H1 (cell line): ENCODE results near the gene ZNF805. TPM values are rescaled to one million over a fixed set of nuclear protein-coding genes. Genes with fewer than 3 reads are reported as not detected.

ENCODE experiments used
- CTCF ChIA-PET: fragments of 300-600 bp; sonication (Branson Sonifier 250); formaldehyde crosslinking; loops from one replicate; lab custom pipeline; 2021; ENCODE audit not compliant: partially characterized antibody; lab: Charles Lee
- POLR2A ChIA-PET: fragments of 300-600 bp; sonication (Branson Sonifier 250); formaldehyde crosslinking; loops from one replicate; lab custom pipeline; 2021; ENCODE audit warnings: inconsistent platforms; ENCODE audit not compliant: partially characterized antibody; lab: Charles Lee
- DNase-seq, 2 experiments: peaks; one replicate each; pipeline versions ENCODE4 v3.0.0 to v3.0.0-alpha.2; 2010 to 2022; ENCODE audit warnings: low spot score in 2 of 2, low read depth in 1 of 2, mixed read lengths in 1 of 2
- FAIRE-seq: peaks from 2 replicates; lab custom pipeline; 2011; peaks lifted over from hg19 to GRCh38; lab: Jason Lieb, UNC
- H2AFZ ChIP-seq: 2 replicates; pipeline ENCODE4 v1.8.1; 2012; ENCODE audit warnings: low read length, inconsistent platforms
- H2AK5ac ChIP-seq: 2 replicates; pipeline ENCODE4 v1.6.1; 2013; ENCODE audit warnings: low read depth, low read length
- H2BK120ac ChIP-seq: replicated peaks from 2 replicates; pipeline ENCODE3; 2013; ENCODE audit warnings: low read depth, low read length, inconsistent platforms
- H2BK12ac ChIP-seq: 2 replicates; pipeline ENCODE4 v1.6.1; 2013; ENCODE audit warnings: low read depth, low read length
- H2BK15ac ChIP-seq: 2 replicates; pipeline ENCODE4 v1.6.1; 2013; ENCODE audit warnings: low read length
- H2BK20ac ChIP-seq: 2 replicates; pipeline ENCODE4 v1.6.1; 2013; ENCODE audit warnings: low read length
- H2BK5ac ChIP-seq: 2 replicates; pipeline ENCODE4 v1.6.1; 2013; ENCODE audit warnings: low read depth, low read length
- H3K14ac ChIP-seq: 2 replicates; pipeline ENCODE4 v1.6.1; 2013; ENCODE audit warnings: inconsistent platforms; ENCODE audit not compliant: insufficient read length
- H3K18ac ChIP-seq: 2 replicates; pipeline ENCODE4 v1.6.1; 2013; ENCODE audit warnings: low read length; ENCODE audit errors: extremely low read depth
- H3K23ac ChIP-seq: 2 replicates; pipeline ENCODE4 v1.6.1; 2013; ENCODE audit warnings: inconsistent platforms; ENCODE audit not compliant: insufficient read length
- H3K23me2 ChIP-seq: 2 replicates; pipeline ENCODE4 v1.6.1; 2013; ENCODE audit warnings: low read depth, low read length
- H3K27ac ChIP-seq: 2 replicates; pipeline ENCODE4 v1.6.1; 2011; ENCODE audit warnings: low read depth, low read length, inconsistent platforms
- H3K27me3 ChIP-seq, 4 experiments: replicated peaks in 1 of 4; 1 replicate in 1 of 4; 2 replicates in 3 of 4; pipeline versions ENCODE4 v1.6.1 to v1.8.1; 2011 to 2013; ENCODE audit warnings: low read length in 3 of 4, mild to moderate bottlenecking in 3 of 4, inconsistent platforms in 2 of 4, mixed read lengths in 2 of 4, moderate library complexity in 1 of 4; ENCODE audit not compliant: control insufficient read depth in 3 of 4, insufficient read depth in 3 of 4; ENCODE audit errors: extremely low read depth in 1 of 4
- H3K36me3 ChIP-seq, 4 experiments: 2 replicates each; pipeline versions ENCODE4 v1.6.1 to v1.8.1; 2011 to 2013; ENCODE audit warnings: mild to moderate bottlenecking in 4 of 4, low read length in 3 of 4, moderate library complexity in 2 of 4, control low read depth in 1 of 4, inconsistent platforms in 1 of 4; ENCODE audit not compliant: insufficient read depth in 4 of 4, control insufficient read depth in 2 of 4
- H3K4ac ChIP-seq: replicated peaks from 2 replicates; pipeline ENCODE3; 2013; ENCODE audit warnings: low read length, low read depth, mixed read lengths, inconsistent platforms; ENCODE audit not compliant: insufficient read length
- H3K4me1 ChIP-seq, 4 experiments: replicated peaks in 1 of 4; 1 replicate in 1 of 4; 2 replicates in 3 of 4; pipeline versions ENCODE4 v1.6.1 to v1.8.1; 2011 to 2013; ENCODE audit warnings: low read length in 3 of 4, inconsistent platforms in 2 of 4, mixed read lengths in 1 of 4; ENCODE audit not compliant: insufficient read depth in 4 of 4, control insufficient read depth in 3 of 4
- H3K4me2 ChIP-seq, 2 experiments: 2 replicates each; pipeline versions ENCODE4 v1.6.1 to v1.8.1; 2011 to 2013; ENCODE audit warnings: low read depth in 2 of 2, low read length in 2 of 2, control low read depth in 1 of 2, inconsistent platforms in 1 of 2, mild to moderate bottlenecking in 1 of 2; ENCODE audit not compliant: insufficient read depth in 1 of 2
- H3K4me3 ChIP-seq, 4 experiments: fragments of 200-600, 300-600 bp in 1 of 4; sonication (generic), shearing (Covaris generic), sonication (Bioruptor Twin) in 1 of 4; 2 replicates each; pipeline versions ENCODE4 v1.5.1 to v1.8.1; 2011 to 2016; ENCODE audit warnings: low read length in 4 of 4, low read depth in 3 of 4, control low read depth in 2 of 4, inconsistent platforms in 2 of 4, mild to moderate bottlenecking in 2 of 4, mixed read lengths in 1 of 4, moderate library complexity in 1 of 4; ENCODE audit not compliant: insufficient read depth in 2 of 4; ENCODE audit errors: extremely low read depth in 1 of 4
- H3K56ac ChIP-seq: replicated peaks from 2 replicates; pipeline ENCODE3; 2013; ENCODE audit warnings: low read depth, mild to moderate bottlenecking, mixed read lengths, low read length, inconsistent platforms; ENCODE audit not compliant: insufficient read length
- H3K79me1 ChIP-seq: 2 replicates; pipeline ENCODE4 v1.6.1; 2013; ENCODE audit warnings: low read depth, low read length, control low read depth
- H3K79me2 ChIP-seq, 2 experiments: 2 replicates each; pipeline versions ENCODE4 v1.6.1 to v1.8.1; 2012 to 2013; ENCODE audit warnings: low read length in 2 of 2, mild to moderate bottlenecking in 2 of 2, inconsistent platforms in 1 of 2; ENCODE audit not compliant: insufficient read depth in 2 of 2, control insufficient read depth in 1 of 2
- H3K9ac ChIP-seq, 4 experiments: replicated peaks in 1 of 4; 1 replicate in 1 of 4; 2 replicates in 3 of 4; pipeline versions ENCODE4 v1.6.1 to v1.8.1; 2011 to 2013; ENCODE audit warnings: low read depth in 3 of 4, low read length in 3 of 4, control low read depth in 2 of 4, mild to moderate bottlenecking in 2 of 4, moderate library complexity in 2 of 4, inconsistent platforms in 1 of 4; ENCODE audit errors: extremely low read depth in 1 of 4
- H3K9me3 ChIP-seq, 2 experiments: 2 replicates each; pipeline versions ENCODE4 v1.6.1 to v1.8.1; 2012 to 2013; ENCODE audit warnings: mild to moderate bottlenecking in 2 of 2, moderate library complexity in 2 of 2, control low read depth in 1 of 2, inconsistent platforms in 1 of 2, low read depth in 1 of 2, low read length in 1 of 2, mixed read lengths in 1 of 2; ENCODE audit not compliant: insufficient read depth in 2 of 2
- H4K20me1 ChIP-seq, 2 experiments: replicated peaks in 1 of 2; 2 replicates each; pipeline versions ENCODE3 to v1.8.1; 2011 to 2013; ENCODE audit warnings: inconsistent platforms in 2 of 2, low read length in 2 of 2, mild to moderate bottlenecking in 1 of 2; ENCODE audit not compliant: insufficient read depth in 2 of 2, control insufficient read depth in 1 of 2
- H4K5ac ChIP-seq: 2 replicates; pipeline ENCODE4 v1.6.1; 2013; ENCODE audit warnings: low read length, low read depth, mixed read lengths, inconsistent platforms; ENCODE audit not compliant: insufficient read length
- H4K8ac ChIP-seq: 2 replicates; pipeline ENCODE4 v1.8.0; 2013; ENCODE audit warnings: mild to moderate bottlenecking, moderate library complexity, low read length, inconsistent platforms; ENCODE audit not compliant: insufficient read depth; ENCODE audit errors: extremely low read depth
- H4K91ac ChIP-seq: replicated peaks from 2 replicates; pipeline ENCODE3; 2013; ENCODE audit warnings: low read length, mixed read lengths, inconsistent platforms; ENCODE audit not compliant: insufficient read length
- ATF3 ChIP-seq: IDR thresholded peaks from 2 replicates; pipeline ENCODE4 v1.6.1; 2011; ENCODE audit warnings: low read depth, mild to moderate bottlenecking, low read length; ENCODE audit not compliant: insufficient read depth
- CEBPB ChIP-seq: IDR thresholded peaks from 2 replicates; pipeline ENCODE4 v1.6.1; 2012; ENCODE audit warnings: low read depth, low read length
- CREB1 ChIP-seq: IDR thresholded peaks from 2 replicates; pipeline ENCODE4 v1.6.1; 2012; ENCODE audit warnings: inconsistent platforms
- CTBP2 ChIP-seq: IDR thresholded peaks from 2 replicates; pipeline ENCODE4 v1.7.0; 2011; ENCODE audit warnings: borderline replicate concordance, mild to moderate bottlenecking, moderate library complexity, mixed read lengths, low read length; ENCODE audit not compliant: insufficient read depth, insufficient read length
- CTCF ChIP-seq, 3 experiments: IDR thresholded peaks; 1 replicate in 2 of 3; 2 replicates in 1 of 3; pipeline versions ENCODE4 v1.5.1 to v1.6.1; 2011; ENCODE audit warnings: low read length in 3 of 3, mild to moderate bottlenecking in 3 of 3, inconsistent platforms in 2 of 3, low read depth in 1 of 3, moderate library complexity in 1 of 3; ENCODE audit not compliant: insufficient read depth in 1 of 3; ENCODE audit errors: control extremely low read depth in 1 of 3
- KDM4A ChIP-seq: IDR thresholded peaks from one replicate; pipeline ENCODE4 v1.7.1; 2012; ENCODE audit warnings: low read depth, mild to moderate bottlenecking, moderate library complexity, low read length, inconsistent platforms; ENCODE audit not compliant: severe bottlenecking
- NRF1 ChIP-seq: IDR thresholded peaks from 2 replicates; pipeline ENCODE4 v1.6.1; 2011; ENCODE audit warnings: mild to moderate bottlenecking, low read depth, low read length, improper control_type of control experiment
- RBBP5 ChIP-seq: IDR thresholded peaks from 2 replicates; pipeline ENCODE4 v1.7.1; 2012; ENCODE audit warnings: low read depth, mild to moderate bottlenecking, inconsistent platforms, low read length, moderate library complexity, borderline replicate concordance
- SP2 ChIP-seq: IDR thresholded peaks from 2 replicates; pipeline ENCODE4 v1.6.1; 2012; ENCODE audit warnings: mild to moderate bottlenecking, low read length, inconsistent platforms
- SP4 ChIP-seq: IDR thresholded peaks from 2 replicates; pipeline ENCODE4 v1.6.1; 2012; ENCODE audit warnings: low read length, inconsistent platforms
- TBP ChIP-seq: IDR thresholded peaks from 2 replicates; pipeline ENCODE4 v1.6.1; 2011; ENCODE audit warnings: low read depth, low read length, improper control_type of control experiment
- WGBS, 2 experiments: shearing (Covaris generic) in 1 of 2; methylation state at CpG; one replicate each; pipeline versions ENCODE4 v1.1.6 to v1.1.7; 2013 to 2015; ENCODE audit warnings: low lambda C conversion rate in 2 of 2, mixed read lengths in 2 of 2, inconsistent platforms in 1 of 2, low coverage in 1 of 2, missing lambda C conversion rate in 1 of 2; ENCODE audit not compliant: insufficient replicate concordance in 2 of 2, insufficient coverage in 1 of 2, insufficient read length in 1 of 2; ENCODE audit errors: extremely low coverage in 1 of 2, missing lambda C conversion rate in 1 of 2; 5-methylcytosine and 5-hydroxymethylcytosine counted together
- polyA plus RNA-seq, 7 experiments: library from polyadenylated mRNA; depleted of rRNA in 3 of 7; stranded (reverse) in 5 of 7; unstranded in 2 of 7; fragments of >200 nt in 5 of 7; fragments of 200-250 nt in 2 of 7; gene quantifications; 1 replicate in 5 of 7; 2 replicates in 1 of 7; 4 replicates in 1 of 7; pipeline versions ENCODE4 v1.2.1 to v1.2.3, GENCODE V29; 2011 to 2013; ENCODE audit warnings: missing spikeins in 2 of 7, mixed read lengths in 2 of 7
- total RNA-seq: library from RNA; stranded (reverse); fragmentation: NEBNext Ultra II Directional; extraction: Animal tissue kit (Norgen Biotek cat#: 25700); gene quantifications from 2 replicates; pipeline ENCODE4 v1.2.1, GENCODE V29; 2021

The ZNF805 gene
- total and polyA plus RNA-seq, 2 of the 8 experiments (the other 6 are each of a cell fraction or from before 2014, with no cell fraction given), result 2.3 to 14.8 TPM

- no peak overlapping the region for H3K4me2 ChIP-seq
- peaks cover 6 to 31% (median 21%) of the 10 kb centered on the region in 4 experiments; a peak in 7 of 8 replicates for H3K36me3 ChIP-seq
- peaks cover 0 to 4% (median 2%) of the 10 kb centered on the region in 4 experiments; a peak in 2 of 7 replicates for H3K4me1 ChIP-seq
- H3K4ac ChIP-seq, result no peak overlapping the region
- no peak overlapping the region for H3K27ac ChIP-seq
- 95% methylated on average over 4 of the region's 5 CpGs; no CpG with 5 or more reads in 1 of the 2 experiments for WGBS, 2 experiments
- peaks cover 2 to 3% of the 10 kb centered on the region in 2 experiments for H4K20me1 ChIP-seq
- ChIA-PET CTCF (interaction anchor here (1.0 kb wide), 1 partner anchor 161 kb away, joined by 3 read pairs; no protein-coding TSS in a partner anchor), POLR2A (interaction anchor here (2.0 kb wide), 1 partner anchor 54 kb away, joined by 4 read pairs; the partner anchor contains the start of gene ZNF264)
- H3K18ac ChIP-seq, result no peak overlapping the region
- no peak overlapping the region for H3K23ac ChIP-seq
- H4K91ac ChIP-seq, result no peak overlapping the region
- peaks cover 8% of the 10 kb centered on the region for H3K23me2 ChIP-seq
- no peak overlapping the region for H2AK5ac ChIP-seq
- H3K79me1 ChIP-seq, result peaks cover 10% of the 10 kb centered on the region; the same call in 1 of the 2 replicates
- no peaks in the 10 kb centered on the region for H3K9me3 ChIP-seq
- no peak for FAIRE-seq
- H4K5ac ChIP-seq, result no peak overlapping the region
- no peak overlapping the region for H2BK120ac ChIP-seq
- H2BK20ac ChIP-seq, result no peak overlapping the region
- H3K9ac ChIP-seq, result no peak overlapping the region
- no peak overlapping the region for H3K4me3 ChIP-seq
- no peak for DNase-seq
- no peak overlapping the region for H3K56ac ChIP-seq
- no peak overlapping the region for H2BK12ac ChIP-seq
- H3K27me3 ChIP-seq, result no peaks in the 10 kb centered on the region
- peaks cover 4 to 30% of the 10 kb centered on the region in 2 experiments for H3K79me2 ChIP-seq
- no peak overlapping the region for H4K8ac ChIP-seq
- H2BK5ac ChIP-seq, result no peak overlapping the region
- no peak overlapping the region for H2AFZ ChIP-seq
- H2BK15ac ChIP-seq, result no peak overlapping the region
- no peak overlapping the region for H3K14ac ChIP-seq
- TF ChIP-seq KDM4A (no peak), ATF3 (no peak), CREB1 (no peak), RBBP5 (no peak), CTBP2 (no peak), CEBPB (no peak), SP4 (no peak), TBP (no peak), CTCF (IDR thresholded peaks at IDR 0.05; ENCODE audit: control extremely low read depth in 1 of 3, insufficient read depth in 1 of 3, low read depth in 1 of 3, low read length in 3 of 3) (no peak), SP2 (no peak), NRF1 (no peak)
Observed at GRCh38 chr19:57245066-57245465, 4.6 kb downstream of the ZNF805 start.
